ENCODE measurements around the gene HMCN1.

HMCN1 gene

DNA sequence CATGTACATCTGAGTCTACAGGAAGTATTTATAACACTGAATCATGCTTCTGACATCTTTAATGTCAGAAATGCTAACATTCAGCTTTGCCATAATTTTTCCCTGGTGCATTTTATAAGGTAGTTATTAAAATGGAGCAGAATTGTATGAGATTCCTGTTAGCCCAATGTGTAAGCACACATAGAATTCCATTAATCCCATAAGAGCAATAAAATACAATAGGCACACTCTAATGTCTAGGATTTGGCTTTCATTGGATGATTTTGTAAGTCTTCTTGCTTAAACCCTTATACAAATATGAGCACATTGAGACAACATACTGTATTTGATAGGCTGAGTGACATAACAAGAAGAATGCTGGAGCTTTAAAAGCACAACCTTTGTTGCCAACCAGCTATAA is 256.4 kb downstream of the HMCN1 start:
- Histone ChIP-seq H2AFZ (ENCODE audit: low read depth) (no peak overlapping the region), H3K79me2 (ENCODE audit: insufficient read depth, low read depth) (no peaks in the 10 kb centered on the region), H3K4me1 (ENCODE audit: low read depth, poor library complexity, severe bottlenecking) (peaks cover 6% of the 10 kb centered on the region), H4K20me1 (ENCODE audit: insufficient read depth) (no peaks in the 10 kb centered on the region), H3K27ac (no peak overlapping the region), H3K4me2 (no peak overlapping the region), H3K9ac (no peak overlapping the region), H3K36me3 (ENCODE audit: insufficient read depth) (no peaks in the 10 kb centered on the region), H3K4me3 (IDR thresholded peaks at IDR 0.05; ENCODE audit: insufficient read depth, low read depth, low read length) (no peak overlapping the region), H3K27me3 (ENCODE audit: insufficient read depth, low read depth) (no peaks in the 10 kb centered on the region)
- TF ChIP-seq, protein P1, sequence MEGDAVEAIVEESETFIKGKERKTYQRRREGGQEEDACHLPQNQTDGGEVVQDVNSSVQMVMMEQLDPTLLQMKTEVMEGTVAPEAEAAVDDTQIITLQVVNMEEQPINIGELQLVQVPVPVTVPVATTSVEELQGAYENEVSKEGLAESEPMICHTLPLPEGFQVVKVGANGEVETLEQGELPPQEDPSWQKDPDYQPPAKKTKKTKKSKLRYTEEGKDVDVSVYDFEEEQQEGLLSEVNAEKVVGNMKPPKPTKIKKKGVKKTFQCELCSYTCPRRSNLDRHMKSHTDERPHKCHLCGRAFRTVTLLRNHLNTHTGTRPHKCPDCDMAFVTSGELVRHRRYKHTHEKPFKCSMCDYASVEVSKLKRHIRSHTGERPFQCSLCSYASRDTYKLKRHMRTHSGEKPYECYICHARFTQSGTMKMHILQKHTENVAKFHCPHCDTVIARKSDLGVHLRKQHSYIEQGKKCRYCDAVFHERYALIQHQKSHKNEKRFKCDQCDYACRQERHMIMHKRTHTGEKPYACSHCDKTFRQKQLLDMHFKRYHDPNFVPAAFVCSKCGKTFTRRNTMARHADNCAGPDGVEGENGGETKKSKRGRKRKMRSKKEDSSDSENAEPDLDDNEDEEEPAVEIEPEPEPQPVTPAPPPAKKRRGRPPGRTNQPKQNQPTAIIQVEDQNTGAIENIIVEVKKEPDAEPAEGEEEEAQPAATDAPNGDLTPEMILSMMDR (conservative IDR thresholded peaks at IDR 0.05; ENCODE audit: low read depth, low read length): no peak

DNA sequence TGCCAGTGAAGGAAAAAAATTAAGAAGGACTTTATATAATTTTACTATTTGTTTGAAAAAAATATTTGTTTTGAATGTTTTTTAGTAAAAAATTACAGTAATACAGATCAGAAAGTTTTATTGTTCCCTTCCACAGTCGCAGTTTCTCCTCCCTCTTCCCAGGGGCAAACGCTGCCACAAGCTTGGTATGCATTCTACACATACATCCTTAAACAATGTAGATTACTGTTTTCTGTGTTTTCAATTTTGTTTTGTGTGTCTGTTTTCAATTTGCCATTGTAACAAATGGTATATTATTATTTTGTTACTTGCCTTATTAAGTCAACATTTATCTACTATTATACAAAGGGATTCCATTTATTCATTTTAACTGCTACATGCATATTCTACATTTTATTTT is 257.1 kb downstream of the HMCN1 start:
- Histone ChIP-seq H3K4me1 (ENCODE audit: low read depth, poor library complexity, severe bottlenecking) (peaks cover 6% of the 10 kb centered on the region), H3K27me3 (ENCODE audit: insufficient read depth, low read depth) (no peaks in the 10 kb centered on the region), H3K27ac (no peak overlapping the region), H3K36me3 (ENCODE audit: insufficient read depth) (no peaks in the 10 kb centered on the region), H3K4me2 (no peak overlapping the region), H4K20me1 (ENCODE audit: insufficient read depth) (no peaks in the 10 kb centered on the region), H3K79me2 (ENCODE audit: insufficient read depth, low read depth) (no peaks in the 10 kb centered on the region), H3K4me3 (IDR thresholded peaks at IDR 0.05; ENCODE audit: insufficient read depth, low read depth, low read length) (no peak overlapping the region), H3K9ac (no peak overlapping the region), H2AFZ (ENCODE audit: low read depth) (no peak overlapping the region)
- TF ChIP-seq, protein P1 (conservative IDR thresholded peaks at IDR 0.05; ENCODE audit: low read depth, low read length): no peak

DNA sequence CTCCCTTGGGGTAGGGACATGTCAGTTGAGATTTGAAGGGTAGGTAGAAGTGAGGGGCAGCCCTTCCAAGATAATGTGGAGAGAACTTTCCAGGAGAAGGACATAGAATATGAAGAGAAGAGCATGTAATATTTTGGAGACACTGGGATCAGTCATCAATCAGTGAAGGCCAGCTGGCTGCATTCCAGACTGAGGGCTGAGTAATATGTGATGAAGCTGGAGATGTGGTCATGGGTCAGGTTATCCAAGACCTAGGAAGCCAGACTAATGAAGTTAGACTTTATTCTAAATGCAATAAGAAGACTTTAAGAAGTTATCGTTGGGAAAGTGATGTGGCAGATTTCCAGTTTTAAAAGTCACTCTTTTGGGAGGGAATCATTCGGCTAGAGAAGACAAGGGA is 262.0 kb downstream of the HMCN1 start:
- no peaks in the 10 kb centered on the region for H3K36me3 ChIP-seq (ENCODE audit: insufficient read depth)
- H3K79me2 ChIP-seq (ENCODE audit: insufficient read depth, low read depth): no peaks in the 10 kb centered on the region
- H3K9ac ChIP-seq: no peak overlapping the region
- no peak overlapping the region for H3K4me3 ChIP-seq (IDR thresholded peaks at IDR 0.05; ENCODE audit: insufficient read depth, low read depth, low read length)
- TF ChIP-seq, protein P1 (conservative IDR thresholded peaks at IDR 0.05; ENCODE audit: low read depth, low read length): no peak
- no peak overlapping the region for H2AFZ ChIP-seq (ENCODE audit: low read depth)
- peaks cover 6% of the 10 kb centered on the region for H3K4me1 ChIP-seq (ENCODE audit: low read depth, poor library complexity, severe bottlenecking)
- H3K27me3 ChIP-seq (ENCODE audit: insufficient read depth, low read depth): no peaks in the 10 kb centered on the region
- H3K27ac ChIP-seq: no peak overlapping the region
- H3K4me2 ChIP-seq: no peak overlapping the region
- no peaks in the 10 kb centered on the region for H4K20me1 ChIP-seq (ENCODE audit: insufficient read depth)

DNA sequence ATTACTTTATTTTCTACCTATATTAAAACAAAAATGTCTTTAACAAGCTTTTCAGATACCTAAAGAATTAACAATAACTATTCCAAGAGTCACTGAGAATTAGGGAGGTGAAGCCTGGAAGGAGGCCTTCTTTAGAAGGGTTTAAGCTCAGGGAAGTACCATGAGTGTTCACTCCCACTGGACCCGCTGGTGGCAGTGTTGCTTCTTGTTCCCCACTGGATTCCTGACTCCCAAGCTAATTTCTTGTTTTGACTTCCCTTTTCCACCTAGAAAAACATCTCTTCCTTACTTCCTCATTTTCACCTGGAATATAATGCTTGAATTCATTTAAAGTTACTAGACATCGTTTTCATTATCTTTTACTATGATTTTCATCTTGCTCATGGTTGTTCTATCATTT is 264.2 kb downstream of the HMCN1 start:
- peaks cover 13% of the 10 kb centered on the region for H3K4me1 ChIP-seq (ENCODE audit: low read depth, poor library complexity, severe bottlenecking)
- no peak overlapping the region for H3K4me2 ChIP-seq
- TF ChIP-seq, protein P1 (conservative IDR thresholded peaks at IDR 0.05; ENCODE audit: low read depth, low read length): no peak
- H2AFZ ChIP-seq (ENCODE audit: low read depth): no peak overlapping the region
- H3K9ac ChIP-seq: no peak overlapping the region
- H3K4me3 ChIP-seq (IDR thresholded peaks at IDR 0.05; ENCODE audit: insufficient read depth, low read depth, low read length): no peak overlapping the region
- H3K36me3 ChIP-seq (ENCODE audit: insufficient read depth): no peaks in the 10 kb centered on the region
- no peak overlapping the region for H3K27ac ChIP-seq
- H3K27me3 ChIP-seq (ENCODE audit: insufficient read depth, low read depth): no peaks in the 10 kb centered on the region
- no peaks in the 10 kb centered on the region for H4K20me1 ChIP-seq (ENCODE audit: insufficient read depth)
- H3K79me2 ChIP-seq (ENCODE audit: insufficient read depth, low read depth): no peaks in the 10 kb centered on the region

All from KMS-11 (cell line).